A549 (cell line): Measurements from ENCODE around the gene OR2C3. TPM values are rescaled to one million over a fixed set of nuclear protein-coding genes. Genes with fewer than 3 reads are reported as not detected.

Experiments
- ATAC-seq, 2 experiments: fragments of 200-7000 bp in 1 of 2; fragments of >200 bp in 1 of 2; cut with Nextera tagmentation in 1 of 2; cut with Tn5 transposase in 1 of 2; 3 replicates each; pipeline versions ENCODE4 v1.8.0 to v1.9.1; 2018 to 2020; ENCODE audit warnings: mild to moderate bottlenecking in 1 of 2, moderate library complexity in 1 of 2
- CTCF ChIA-PET: fragments of 300-600 bp; sonication (Branson Sonifier 250); formaldehyde crosslinking; extraction: SDS; loops from one replicate; lab custom pipeline; 2021; ENCODE audit warnings: antibody characterized with exemption, inconsistent platforms; lab: Yijun Ruan, JAX
- POLR2A ChIA-PET: fragments of 350-600 bp; formaldehyde crosslinking; extraction: SDS; loops from one replicate; lab custom pipeline; 2021; ENCODE audit warnings: antibody characterized with exemption, inconsistent platforms; lab: Yijun Ruan, JAX
- DNase-seq, 2 experiments: peaks; one replicate each; pipeline versions ENCODE4 v3.0.0 to v3.0.0-alpha.2; 2011 to 2016; ENCODE audit warnings: low read depth in 1 of 2, low spot score in 1 of 2
- FAIRE-seq: peaks from 2 replicates; lab custom pipeline; 2011; peaks lifted over from hg19 to GRCh38; lab: Jason Lieb, UNC
- H3K27ac ChIP-seq, 2 experiments: fragments of >200 bp; sonication (Bioruptor Twin); formaldehyde crosslinking; 3 replicates each; pipeline ENCODE4 v1.5.1; 2016 to 2017
- H3K4me1 ChIP-seq: fragments of >200 bp; sonication (Bioruptor Twin); formaldehyde crosslinking; 3 replicates; pipeline ENCODE4 v1.6.1; 2016
- H3K4me2 ChIP-seq: fragments of >200 bp; sonication (Bioruptor Twin); formaldehyde crosslinking; 3 replicates; pipeline ENCODE4 v1.6.1; 2016
- H3K4me3 ChIP-seq: fragments of >200 bp; sonication (Bioruptor Twin); formaldehyde crosslinking; 3 replicates; pipeline ENCODE4 v1.5.1; 2016
- H3K9me3 ChIP-seq: fragments of >200 bp; sonication (Bioruptor Twin); formaldehyde crosslinking; 3 replicates; pipeline ENCODE4 v1.6.1; 2016
- CBX2 ChIP-seq: fragments of 200-600 bp; sonication (generic); IDR thresholded peaks from 2 replicates; pipeline ENCODE4 v1.6.1; 2016; ENCODE audit warnings: low read depth, mild to moderate bottlenecking, borderline replicate concordance
- CBX8 ChIP-seq: fragments of 200-600 bp; sonication (generic); IDR thresholded peaks from 2 replicates; pipeline ENCODE4 v1.6.1; 2016
- CEBPB ChIP-seq, 2 experiments: fragments of >200 bp in 1 of 2; sonication (Bioruptor Twin) in 1 of 2; formaldehyde crosslinking in 1 of 2; IDR thresholded peaks; 2 replicates each; pipeline ENCODE4 v1.6.1; 2012 to 2016
- CHD2 ChIP-seq: fragments of 150-350 bp; IDR thresholded peaks from 2 replicates; pipeline ENCODE4 v1.6.1; 2014; ENCODE audit warnings: low read length; ENCODE audit not compliant: partially characterized antibody
- EHMT2 ChIP-seq: fragments of 200-600 bp; sonication (generic); IDR thresholded peaks from 2 replicates; pipeline ENCODE4 v1.6.1; 2016; ENCODE audit warnings: antibody characterized with exemption, low read depth, mild to moderate bottlenecking, moderate library complexity
- EP300 ChIP-seq, 2 experiments: fragments of >200 bp; sonication (Bioruptor Twin); formaldehyde crosslinking; IDR thresholded peaks; 2 replicates in 1 of 2; 3 replicates in 1 of 2; pipeline ENCODE4 v1.6.1; 2016 to 2017
- ESRRA ChIP-seq: fragments of 150-350 bp; IDR thresholded peaks from 2 replicates; pipeline ENCODE4 v1.6.1; 2014; ENCODE audit warnings: mild to moderate bottlenecking, low read length, borderline replicate concordance
- GATA3 ChIP-seq: IDR thresholded peaks from 2 replicates; pipeline ENCODE4 v1.6.1; 2012; ENCODE audit warnings: borderline replicate concordance
- HDAC2 ChIP-seq: fragments of 200-600 bp; sonication (generic); IDR thresholded peaks from 2 replicates; pipeline ENCODE4 v1.6.1; 2016
- HEYL ChIP-seq: fragments of 250-450 bp; sonication (Bioruptor Pico); IDR thresholded peaks from 2 replicates; pipeline ENCODE4 v1.8.0; 2021; ENCODE audit warnings: mild to moderate bottlenecking, moderate library complexity
- HOXA7 ChIP-seq: fragments of 250-450 bp; sonication (Bioruptor Pico); IDR thresholded peaks from 2 replicates; pipeline ENCODE4 v1.5.0; 2020; ENCODE audit warnings: mild to moderate bottlenecking, moderate library complexity
- KDM5A ChIP-seq: fragments of 200-600 bp; sonication (generic); IDR thresholded peaks from 2 replicates; pipeline ENCODE4 v1.6.1; 2016; ENCODE audit warnings: antibody characterized with exemption, mild to moderate bottlenecking
- MAZ ChIP-seq: fragments of 150-350 bp; IDR thresholded peaks from 2 replicates; pipeline ENCODE4 v1.6.1; 2014; ENCODE audit warnings: antibody characterized with exemption, low read depth, low read length, borderline replicate concordance
- POLR2A ChIP-seq: IDR thresholded peaks from 2 replicates; pipeline ENCODE4 v1.6.1; 2012; ENCODE audit warnings: mild to moderate bottlenecking, low read length
- RAD21 ChIP-seq, 2 experiments: fragments of >200 bp in 1 of 2; sonication (Bioruptor Twin) in 1 of 2; formaldehyde crosslinking in 1 of 2; IDR thresholded peaks in 1 of 2; conservative IDR thresholded peaks in 1 of 2; 2 replicates in 1 of 2; 3 replicates in 1 of 2; pipeline ENCODE4 v1.6.1; 2012 to 2018; ENCODE audit warnings: inconsistent platforms in 1 of 2
- RARB ChIP-seq: fragments of 250-450 bp; sonication (Bioruptor Pico); IDR thresholded peaks from 2 replicates; pipeline ENCODE4 v1.8.0; 2021; ENCODE audit warnings: mild to moderate bottlenecking, moderate library complexity
- RCOR1 ChIP-seq: fragments of 150-350 bp; IDR thresholded peaks from 2 replicates; pipeline ENCODE4 v1.6.1; 2014; ENCODE audit warnings: antibody characterized with exemption, low read length, low read depth
- RNF2 ChIP-seq: fragments of 200-600 bp; sonication (generic); IDR thresholded peaks from 2 replicates; pipeline ENCODE4 v1.6.1; 2016; ENCODE audit warnings: low read depth, mild to moderate bottlenecking, antibody characterized with exemption, moderate library complexity, borderline replicate concordance
- SMC3 ChIP-seq: fragments of >200 bp; sonication (Bioruptor Twin); formaldehyde crosslinking; IDR thresholded peaks from 3 replicates; pipeline ENCODE4 v1.6.1; 2018; ENCODE audit warnings: inconsistent platforms
- TFCP2L1 ChIP-seq: fragments of 250-450 bp; sonication (Bioruptor Pico); IDR thresholded peaks from 2 replicates; pipeline ENCODE4 v1.5.0; 2021; ENCODE audit warnings: mild to moderate bottlenecking
- TP53 ChIP-seq: fragments of 250-450 bp; sonication (Bioruptor Pico); IDR thresholded peaks from 2 replicates; pipeline ENCODE4 v1.5.0; 2021; ENCODE audit warnings: mild to moderate bottlenecking, moderate library complexity
- ZSCAN20 ChIP-seq: fragments of 250-450 bp; sonication (Bioruptor Pico); IDR thresholded peaks from 2 replicates; pipeline ENCODE4 v1.8.0; 2022; ENCODE audit warnings: mild to moderate bottlenecking, moderate library complexity
- WGBS: methylation state at CpG from one replicate; pipeline ENCODE4 v1.1.6; 2017; ENCODE audit errors: missing lambda C conversion rate; 5-methylcytosine and 5-hydroxymethylcytosine counted together
- polyA plus RNA-seq, 4 experiments: library from polyadenylated mRNA; depleted of rRNA in 3 of 4; stranded (reverse); fragments of >200 nt; fragmentation: RNase III in 1 of 4; extraction: RNeasy Plus Mini Kit Qiagen cat#74134 plus additional on column Dnase treatment in 1 of 4; gene quantifications; 2 replicates in 3 of 4; 3 replicates in 1 of 4; pipeline ENCODE4 v1.2.3, GENCODE V29; 2011 to 2017
- TF ChIP-seq, protein P1 (sequence below): fragments of 200-600 bp; sonication (generic); IDR thresholded peaks from 2 replicates; pipeline ENCODE4 v1.6.1; 2016; ENCODE audit warnings: antibody characterized with exemption, mild to moderate bottlenecking, moderate library complexity
- TF ChIP-seq, protein P2 (sequence below): fragments of 150-350 bp; IDR thresholded peaks from 2 replicates; pipeline ENCODE4 v1.6.1; 2014; ENCODE audit warnings: low read depth, mild to moderate bottlenecking, low read length
- TF ChIP-seq, protein P3 (sequence below): fragments of 450-650 bp; IDR thresholded peaks from 2 replicates; pipeline ENCODE4 v1.6.1; 2014; ENCODE audit warnings: antibody characterized with exemption
- TF ChIP-seq, protein P4 (sequence below): fragments of >200 bp; sonication (Bioruptor Twin); formaldehyde crosslinking; IDR thresholded peaks from 2 replicates; pipeline ENCODE4 v1.6.1; 2016
- TF ChIP-seq, protein P5 (sequence below): fragments of 250-450 bp; sonication (Bioruptor Pico); IDR thresholded peaks from 2 replicates; pipeline ENCODE4 v1.5.0; 2020; ENCODE audit warnings: low read depth, mild to moderate bottlenecking, moderate library complexity

OR2C3 gene
- polyA plus RNA-seq, 2 of the 4 experiments (the other 2 are of a cell fraction), result not detected

DNA sequence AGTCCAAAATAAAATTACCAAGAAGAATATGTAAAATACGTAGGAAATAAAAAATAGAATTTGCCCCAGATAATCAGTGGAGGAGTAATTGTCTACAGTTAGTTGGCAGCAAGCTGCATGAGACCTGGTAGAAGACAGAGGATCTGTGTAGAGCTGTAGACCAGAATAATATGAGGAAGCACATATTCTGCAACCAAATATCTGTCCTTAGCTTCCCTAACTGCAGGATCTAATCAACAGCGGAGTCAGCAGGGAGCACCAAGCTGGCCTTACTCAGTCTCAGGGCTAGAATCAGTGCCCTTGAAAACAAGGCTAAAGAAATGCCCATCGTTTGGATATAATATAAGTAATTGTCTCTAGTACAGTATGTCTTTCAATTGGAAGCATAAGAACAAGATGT, 6.6 kb upstream of the OR2C3 start (continued):
- TF ChIP-seq, protein P1, sequence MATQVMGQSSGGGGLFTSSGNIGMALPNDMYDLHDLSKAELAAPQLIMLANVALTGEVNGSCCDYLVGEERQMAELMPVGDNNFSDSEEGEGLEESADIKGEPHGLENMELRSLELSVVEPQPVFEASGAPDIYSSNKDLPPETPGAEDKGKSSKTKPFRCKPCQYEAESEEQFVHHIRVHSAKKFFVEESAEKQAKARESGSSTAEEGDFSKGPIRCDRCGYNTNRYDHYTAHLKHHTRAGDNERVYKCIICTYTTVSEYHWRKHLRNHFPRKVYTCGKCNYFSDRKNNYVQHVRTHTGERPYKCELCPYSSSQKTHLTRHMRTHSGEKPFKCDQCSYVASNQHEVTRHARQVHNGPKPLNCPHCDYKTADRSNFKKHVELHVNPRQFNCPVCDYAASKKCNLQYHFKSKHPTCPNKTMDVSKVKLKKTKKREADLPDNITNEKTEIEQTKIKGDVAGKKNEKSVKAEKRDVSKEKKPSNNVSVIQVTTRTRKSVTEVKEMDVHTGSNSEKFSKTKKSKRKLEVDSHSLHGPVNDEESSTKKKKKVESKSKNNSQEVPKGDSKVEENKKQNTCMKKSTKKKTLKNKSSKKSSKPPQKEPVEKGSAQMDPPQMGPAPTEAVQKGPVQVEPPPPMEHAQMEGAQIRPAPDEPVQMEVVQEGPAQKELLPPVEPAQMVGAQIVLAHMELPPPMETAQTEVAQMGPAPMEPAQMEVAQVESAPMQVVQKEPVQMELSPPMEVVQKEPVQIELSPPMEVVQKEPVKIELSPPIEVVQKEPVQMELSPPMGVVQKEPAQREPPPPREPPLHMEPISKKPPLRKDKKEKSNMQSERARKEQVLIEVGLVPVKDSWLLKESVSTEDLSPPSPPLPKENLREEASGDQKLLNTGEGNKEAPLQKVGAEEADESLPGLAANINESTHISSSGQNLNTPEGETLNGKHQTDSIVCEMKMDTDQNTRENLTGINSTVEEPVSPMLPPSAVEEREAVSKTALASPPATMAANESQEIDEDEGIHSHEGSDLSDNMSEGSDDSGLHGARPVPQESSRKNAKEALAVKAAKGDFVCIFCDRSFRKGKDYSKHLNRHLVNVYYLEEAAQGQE, result no peak
- TF ChIP-seq CBX8 (no peak), HOXA7 (CRISPR knock-in tag) (no peak)
- TF ChIP-seq, all 56 proteins: peak for 0

DNA sequence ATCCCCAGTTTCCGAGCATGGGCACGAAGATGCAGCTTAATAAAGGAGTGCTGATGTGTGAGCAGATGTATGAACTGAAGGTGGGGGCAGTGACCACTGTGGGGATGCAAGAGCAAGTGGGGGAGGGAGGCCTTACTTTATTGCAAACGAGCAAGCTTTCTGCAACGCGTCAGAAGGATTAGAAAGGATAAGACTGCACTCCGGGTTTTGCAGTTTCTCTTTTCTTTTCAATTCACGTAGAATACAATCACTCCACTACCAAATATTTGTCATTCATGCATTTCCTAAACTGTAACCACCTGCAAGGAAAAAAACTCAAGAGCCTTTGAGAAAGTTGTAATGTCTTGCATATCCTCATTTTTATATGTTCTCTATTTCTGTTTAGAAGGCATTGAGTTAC, 4.3 kb upstream of the OR2C3 start:
- TF ChIP-seq EP300 (IDR thresholded peaks at IDR 0.05) (no peak), RAD21 (conservative IDR thresholded peaks at IDR 0.05 in 1 of 2, IDR thresholded peaks at IDR 0.05 in 1 of 2) (no peak), ESRRA (no peak), CEBPB (IDR thresholded peaks at IDR 0.05) (no peak), RARB (no peak), RCOR1 (no peak), TFCP2L1 (CRISPR knock-in tag) (no peak), KDM5A (no peak), ZSCAN20 (CRISPR knock-in tag) (no peak)
- CTCF ChIA-PET, result no interaction called here
- peaks cover 3% of the 10 kb centered on the region; the same call in 1 of the 3 replicates for H3K9me3 ChIP-seq
- no peak overlapping the region for H3K27ac ChIP-seq
- DNase-seq, result no peak
- H3K4me1 ChIP-seq, result no peaks in the 10 kb centered on the region
- no peak for FAIRE-seq
- no peak overlapping the region for H3K4me3 ChIP-seq
- no peak for ATAC-seq
- WGBS, result 8% methylated on average over 7 of the region's 7 CpGs
- no peak overlapping the region for H3K4me2 ChIP-seq
- POLR2A ChIA-PET, result no interaction called here

DNA sequence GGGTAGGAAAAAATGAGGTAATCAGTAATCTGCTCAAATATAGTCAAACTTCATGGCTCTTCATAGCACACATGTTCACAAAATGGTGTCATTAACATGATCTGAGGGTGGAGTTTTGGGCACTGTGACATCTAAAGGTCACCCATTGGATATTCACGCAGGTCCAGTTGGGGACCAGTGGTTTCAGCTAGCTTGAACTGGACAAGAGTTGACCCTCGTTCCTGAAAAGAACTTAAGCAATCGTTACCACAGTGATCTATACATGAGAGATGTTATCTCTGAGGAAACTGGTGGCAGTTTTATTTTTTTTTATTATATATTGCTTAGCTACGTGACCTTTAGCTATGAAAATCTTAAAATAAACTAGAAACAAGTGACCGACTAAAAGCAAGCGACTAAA, 3.0 kb upstream of the OR2C3 start:
- FAIRE-seq, result no peak
- H3K4me3 ChIP-seq, result no peak overlapping the region
- no peak for DNase-seq
- H3K9me3 ChIP-seq, result peaks cover 3% of the 10 kb centered on the region; the same call in 1 of the 3 replicates
- ChIA-PET CTCF (no interaction called here), POLR2A (no interaction called here)
- H3K27ac ChIP-seq, result no peak overlapping the region
- ATAC-seq, result no peak
- H3K4me1 ChIP-seq, result no peaks in the 10 kb centered on the region
- H3K4me2 ChIP-seq, result no peak overlapping the region
- 17% methylated on average over 6 of the region's 6 CpGs for WGBS
- no peak for TF ChIP-seq HDAC2
- no peak for TF ChIP-seq HEYL (CRISPR knock-in tag)
- TF ChIP-seq, protein P1, result no peak
- TF ChIP-seq, protein P2, sequence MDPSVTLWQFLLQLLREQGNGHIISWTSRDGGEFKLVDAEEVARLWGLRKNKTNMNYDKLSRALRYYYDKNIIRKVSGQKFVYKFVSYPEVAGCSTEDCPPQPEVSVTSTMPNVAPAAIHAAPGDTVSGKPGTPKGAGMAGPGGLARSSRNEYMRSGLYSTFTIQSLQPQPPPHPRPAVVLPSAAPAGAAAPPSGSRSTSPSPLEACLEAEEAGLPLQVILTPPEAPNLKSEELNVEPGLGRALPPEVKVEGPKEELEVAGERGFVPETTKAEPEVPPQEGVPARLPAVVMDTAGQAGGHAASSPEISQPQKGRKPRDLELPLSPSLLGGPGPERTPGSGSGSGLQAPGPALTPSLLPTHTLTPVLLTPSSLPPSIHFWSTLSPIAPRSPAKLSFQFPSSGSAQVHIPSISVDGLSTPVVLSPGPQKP, result no peak
- no peak for TF ChIP-seq POLR2A
- TF ChIP-seq, protein P3, sequence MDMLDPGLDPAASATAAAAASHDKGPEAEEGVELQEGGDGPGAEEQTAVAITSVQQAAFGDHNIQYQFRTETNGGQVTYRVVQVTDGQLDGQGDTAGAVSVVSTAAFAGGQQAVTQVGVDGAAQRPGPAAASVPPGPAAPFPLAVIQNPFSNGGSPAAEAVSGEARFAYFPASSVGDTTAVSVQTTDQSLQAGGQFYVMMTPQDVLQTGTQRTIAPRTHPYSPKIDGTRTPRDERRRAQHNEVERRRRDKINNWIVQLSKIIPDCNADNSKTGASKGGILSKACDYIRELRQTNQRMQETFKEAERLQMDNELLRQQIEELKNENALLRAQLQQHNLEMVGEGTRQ, result no peak
- no peak for TF ChIP-seq GATA3
- no peak for TF ChIP-seq TP53 (CRISPR knock-in tag)
- TF ChIP-seq EHMT2, result no peak
- no peak for TF ChIP-seq CEBPB (IDR thresholded peaks at IDR 0.05)
- TF ChIP-seq, protein P4, sequence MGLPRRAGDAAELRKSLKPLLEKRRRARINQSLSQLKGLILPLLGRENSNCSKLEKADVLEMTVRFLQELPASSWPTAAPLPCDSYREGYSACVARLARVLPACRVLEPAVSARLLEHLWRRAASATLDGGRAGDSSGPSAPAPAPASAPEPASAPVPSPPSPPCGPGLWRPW, result no peak
- TF ChIP-seq SMC3, result no peak
- no peak for TF ChIP-seq ESRRA
- no peak for TF ChIP-seq RNF2
- TF ChIP-seq MAZ, result no peak
- no peak for TF ChIP-seq CBX2
- TF ChIP-seq CHD2, result no peak
- TF ChIP-seq, protein P5, sequence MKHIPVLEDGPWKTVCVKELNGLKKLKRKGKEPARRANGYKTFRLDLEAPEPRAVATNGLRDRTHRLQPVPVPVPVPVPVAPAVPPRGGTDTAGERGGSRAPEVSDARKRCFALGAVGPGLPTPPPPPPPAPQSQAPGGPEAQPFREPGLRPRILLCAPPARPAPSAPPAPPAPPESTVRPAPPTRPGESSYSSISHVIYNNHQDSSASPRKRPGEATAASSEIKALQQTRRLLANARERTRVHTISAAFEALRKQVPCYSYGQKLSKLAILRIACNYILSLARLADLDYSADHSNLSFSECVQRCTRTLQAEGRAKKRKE (CRISPR knock-in tag), result no peak
